Activated CD8-positive, alpha-beta memory T cell treated with anti-CD3 and anti-CD28 coated beads for 4 hours (primary cell): ENCODE measurements around the gene HSPA6.
"Not testable (repeated sequence)": the region's sequence is repeated elsewhere in the genome, so short reads cannot be mapped to it uniquely, and the experiment has no call there.

Experiments
- DNase-seq, 2 donors: peaks; one replicate each; pipeline ENCODE4 v3.0.0-alpha.2; 2020; ENCODE audit warnings: low read depth in 2 of 2

Gene HSPA6

GRCh38 chr1:161503394-161503748, 21.0 kb upstream of the HSPA6 start:
- no peak for DNase-seq

DNA sequence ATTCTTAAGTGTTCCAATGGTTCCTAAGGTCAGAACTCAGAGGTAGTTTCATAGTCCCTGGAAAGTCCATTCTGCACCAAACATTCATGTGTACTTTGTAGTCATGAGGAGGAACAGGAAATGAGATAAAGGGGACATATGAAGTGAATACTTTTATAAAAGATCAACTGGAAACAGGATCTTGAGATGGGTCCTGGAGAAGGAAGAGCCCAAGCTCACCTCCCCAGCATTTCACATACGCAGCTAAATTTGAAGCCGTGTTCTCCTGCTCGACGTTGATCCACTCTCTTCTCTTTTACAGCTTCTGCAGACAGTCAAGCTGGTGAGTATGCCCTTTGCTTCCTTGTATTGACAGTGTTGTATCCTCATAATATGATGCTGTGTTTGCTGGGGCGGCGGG, 18.7 kb upstream of the HSPA6 start:
- DNase-seq, result no peak

GRCh38 chr1:161506336-161507223, 17.8 kb upstream of the HSPA6 start:
- no peak for DNase-seq

DNA sequence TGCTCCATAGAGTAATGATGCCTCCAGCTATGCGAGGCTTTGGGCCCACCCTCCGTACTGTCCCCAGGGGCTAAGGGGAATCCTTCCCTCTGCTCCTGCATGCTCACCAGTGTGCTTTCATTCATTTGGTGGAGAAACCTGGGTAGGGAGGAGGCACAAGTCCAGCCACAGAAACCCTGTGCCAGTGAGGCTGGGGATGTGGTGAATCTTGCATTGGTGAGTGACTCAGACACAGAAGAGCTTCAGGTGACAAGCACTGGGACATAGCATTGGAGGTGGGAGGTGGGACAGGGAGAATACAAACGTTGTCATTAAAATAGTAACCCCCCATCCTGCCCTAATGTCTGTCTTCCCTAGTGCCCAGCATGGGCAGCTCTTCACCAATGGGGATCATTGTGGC, 13.9 kb upstream of the HSPA6 start:
- no peak for DNase-seq

DNA sequence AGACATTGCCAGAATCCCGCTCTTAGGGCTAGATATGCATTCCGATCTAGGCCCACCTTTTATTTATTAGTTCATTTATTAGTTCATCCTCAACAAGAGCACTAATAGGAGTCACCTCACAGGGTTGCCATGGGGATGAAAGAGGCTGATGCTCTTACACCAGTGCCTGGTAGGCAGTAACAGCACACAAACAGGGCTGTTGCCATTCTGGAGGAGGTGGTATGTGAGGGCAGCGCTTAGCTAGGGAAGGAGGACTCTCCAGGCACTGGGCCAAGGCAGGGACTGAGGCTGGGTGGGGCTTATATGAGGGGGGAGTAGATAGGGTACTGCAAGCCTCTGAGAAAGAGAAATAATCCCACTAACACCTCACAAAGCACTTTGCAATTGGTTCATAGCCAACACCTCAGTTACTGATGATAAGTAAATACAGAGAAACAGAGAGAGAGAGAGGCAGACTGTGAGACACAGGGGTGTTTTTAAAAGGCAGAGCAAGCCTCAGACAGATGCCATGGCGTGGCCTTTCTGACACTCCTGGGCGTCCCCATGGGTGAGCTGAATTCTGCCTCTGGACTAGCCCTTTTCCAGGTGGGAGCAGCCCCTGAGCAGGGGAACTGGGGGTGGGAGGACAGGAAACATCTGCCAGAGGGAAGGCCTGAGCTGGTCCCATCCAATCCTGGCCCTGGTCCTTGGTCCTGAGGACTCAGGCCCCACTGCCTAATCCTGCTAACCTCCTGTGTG, 13.2 kb upstream of the HSPA6 start:
- no peak for DNase-seq

DNA sequence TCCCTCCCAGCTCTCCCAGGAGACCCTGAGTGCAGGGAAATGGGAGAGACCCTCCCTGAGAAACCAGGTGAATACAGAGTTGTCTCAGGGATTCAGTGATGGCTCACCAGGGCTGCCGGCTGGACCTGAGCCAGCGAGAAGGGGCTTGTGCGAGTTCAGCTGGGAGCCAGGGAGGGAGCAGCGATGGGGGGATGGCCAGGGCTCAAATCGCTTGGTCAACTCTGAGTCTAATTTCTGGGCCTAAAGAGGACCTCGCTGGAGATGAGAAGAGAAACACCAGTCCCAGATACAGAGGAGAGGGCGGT, 12.6 kb upstream of the HSPA6 start:
- DNase-seq, result no peak

DNA sequence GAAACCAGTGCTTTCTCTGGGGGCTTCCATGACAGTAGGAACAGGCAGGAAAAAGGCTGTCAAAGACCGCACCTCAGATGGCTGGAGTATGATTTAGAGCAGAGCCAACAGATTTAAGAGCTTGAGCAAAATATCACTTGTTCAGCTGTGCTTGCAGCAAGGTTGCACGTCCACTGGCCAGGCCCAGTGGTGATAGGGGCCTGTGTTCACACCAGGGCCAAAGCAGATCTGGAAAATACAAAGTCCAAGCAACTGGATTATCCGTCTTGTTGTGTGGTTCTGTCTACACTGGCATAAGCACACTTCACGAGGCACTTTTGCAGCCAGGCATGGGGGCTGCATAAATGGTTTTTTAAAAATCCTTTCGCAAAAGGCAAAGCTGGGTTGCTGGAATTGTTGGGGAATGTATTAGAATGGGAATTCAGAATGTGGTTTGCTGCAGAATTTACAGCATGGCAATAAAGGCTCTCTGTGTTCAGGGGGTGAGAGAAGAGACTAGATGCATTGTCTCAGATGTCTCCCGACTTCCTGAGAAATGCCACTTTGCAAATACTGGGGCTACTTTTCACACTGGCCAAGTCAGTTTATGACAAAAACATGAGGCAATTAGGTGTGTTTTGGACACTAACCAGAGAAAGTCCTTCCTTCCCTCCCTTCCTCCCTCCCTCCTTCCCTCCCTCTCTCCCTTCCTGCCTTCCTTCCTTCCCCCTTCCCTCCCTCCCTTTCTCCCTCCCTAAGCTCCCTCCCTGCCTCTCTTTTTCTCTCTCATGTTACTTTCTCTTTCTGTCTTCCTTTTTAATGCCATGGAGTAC, 11.5 kb upstream of the HSPA6 start:
- not testable (repeated sequence) for DNase-seq

DNA sequence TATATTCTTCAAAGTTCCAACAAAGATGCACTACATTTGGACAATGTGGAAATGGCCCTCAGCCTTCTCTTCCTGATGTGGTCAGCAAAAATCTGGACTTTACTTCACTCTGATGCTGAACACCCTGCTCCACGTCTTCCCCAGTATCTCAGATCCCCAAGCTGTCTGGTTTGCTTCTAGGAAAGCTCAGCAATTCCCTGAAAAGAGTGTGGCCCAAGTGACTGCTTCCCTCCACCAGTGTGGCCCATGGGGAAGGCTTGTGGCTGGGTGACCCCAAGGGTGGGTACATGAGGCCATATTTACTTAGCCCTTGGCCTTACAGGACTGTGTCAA, 10.9 kb upstream of the HSPA6 start:
- DNase-seq, result not testable (repeated sequence)

DNA sequence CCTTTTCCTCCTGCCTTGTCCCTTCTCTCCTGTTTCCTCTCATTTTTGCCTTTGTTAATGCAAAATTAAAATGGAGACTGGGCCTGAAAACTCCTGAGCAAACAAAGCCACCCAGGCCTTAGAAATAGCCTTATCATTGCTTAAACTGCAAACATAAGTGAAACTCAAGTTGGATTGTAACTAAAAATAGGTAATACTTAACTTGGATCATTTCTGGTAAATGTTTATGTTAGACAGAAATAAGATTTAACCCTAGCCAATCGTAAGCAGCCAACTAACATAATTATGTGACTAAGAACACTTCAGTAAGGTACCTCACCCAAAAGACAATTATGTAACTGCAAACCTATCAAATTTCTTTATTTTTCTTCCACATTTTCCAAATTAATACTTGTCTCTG, 10.4 kb upstream of the HSPA6 start:
- DNase-seq, result not testable (repeated sequence)

DNA sequence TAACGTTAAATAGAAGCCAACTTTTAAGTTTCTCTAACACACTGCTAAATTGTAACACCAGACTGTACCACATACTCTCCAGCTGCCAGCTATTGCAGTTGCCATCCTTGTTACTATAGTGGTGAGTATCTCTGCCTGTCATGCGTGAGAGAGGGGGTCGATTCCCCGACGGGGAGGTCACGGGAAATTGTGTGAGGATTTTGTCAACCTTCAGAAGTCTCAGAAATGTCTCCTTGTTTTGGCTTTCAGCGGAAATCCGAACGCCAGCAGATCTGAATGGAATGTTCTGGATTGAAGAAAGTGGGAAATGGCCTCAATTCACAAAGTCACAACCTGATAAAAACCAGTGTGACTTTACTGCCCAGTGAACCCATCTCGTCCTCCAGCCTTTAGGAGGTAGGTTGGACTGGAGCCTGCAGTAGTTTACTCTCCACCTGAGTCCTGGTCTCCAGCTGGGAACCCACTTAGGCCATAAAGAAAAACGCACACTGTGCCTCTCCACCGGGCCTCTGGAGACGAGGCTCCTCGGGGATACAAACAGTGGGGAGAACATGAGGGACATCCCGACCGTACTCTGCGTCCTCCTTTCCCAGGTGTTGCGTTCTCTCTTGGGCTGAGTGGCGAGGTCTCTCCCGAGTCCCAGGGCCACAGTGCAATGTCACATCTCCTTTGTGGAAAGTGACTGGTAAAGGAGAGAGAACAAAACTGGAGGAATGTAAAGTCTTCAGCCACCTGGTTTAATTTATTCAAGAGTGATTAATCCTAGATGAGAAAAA, 1.1 kb upstream of the HSPA6 start:
- not testable (repeated sequence) for DNase-seq

DNA sequence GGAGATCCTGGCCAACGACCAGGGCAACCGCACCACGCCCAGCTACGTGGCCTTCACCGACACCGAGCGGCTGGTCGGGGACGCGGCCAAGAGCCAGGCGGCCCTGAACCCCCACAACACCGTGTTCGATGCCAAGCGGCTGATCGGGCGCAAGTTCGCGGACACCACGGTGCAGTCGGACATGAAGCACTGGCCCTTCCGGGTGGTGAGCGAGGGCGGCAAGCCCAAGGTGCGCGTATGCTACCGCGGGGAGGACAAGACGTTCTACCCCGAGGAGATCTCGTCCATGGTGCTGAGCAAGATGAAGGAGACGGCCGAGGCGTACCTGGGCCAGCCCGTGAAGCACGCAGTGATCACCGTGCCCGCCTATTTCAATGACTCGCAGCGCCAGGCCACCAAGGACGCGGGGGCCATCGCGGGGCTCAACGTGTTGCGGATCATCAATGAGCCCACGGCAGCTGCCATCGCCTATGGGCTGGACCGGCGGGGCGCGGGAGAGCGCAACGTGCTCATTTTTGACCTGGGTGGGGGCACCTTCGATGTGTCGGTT, 477 bp downstream of the HSPA6 start:
- not testable (repeated sequence) for DNase-seq

- DNase-seq, result not testable (repeated sequence)
These were observed 981 bp downstream of the HSPA6 start for GRCh38 chr1:161525321-161525720.

DNA sequence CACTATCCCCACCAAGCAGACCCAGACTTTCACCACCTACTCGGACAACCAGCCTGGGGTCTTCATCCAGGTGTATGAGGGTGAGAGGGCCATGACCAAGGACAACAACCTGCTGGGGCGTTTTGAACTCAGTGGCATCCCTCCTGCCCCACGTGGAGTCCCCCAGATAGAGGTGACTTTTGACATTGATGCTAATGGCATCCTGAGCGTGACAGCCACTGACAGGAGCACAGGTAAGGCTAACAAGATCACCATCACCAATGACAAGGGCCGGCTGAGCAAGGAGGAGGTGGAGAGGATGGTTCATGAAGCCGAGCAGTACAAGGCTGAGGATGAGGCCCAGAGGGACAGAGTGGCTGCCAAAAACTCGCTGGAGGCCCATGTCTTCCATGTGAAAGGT, 1.6 kb downstream of the HSPA6 start:
- DNase-seq, result not testable (repeated sequence)

DNA sequence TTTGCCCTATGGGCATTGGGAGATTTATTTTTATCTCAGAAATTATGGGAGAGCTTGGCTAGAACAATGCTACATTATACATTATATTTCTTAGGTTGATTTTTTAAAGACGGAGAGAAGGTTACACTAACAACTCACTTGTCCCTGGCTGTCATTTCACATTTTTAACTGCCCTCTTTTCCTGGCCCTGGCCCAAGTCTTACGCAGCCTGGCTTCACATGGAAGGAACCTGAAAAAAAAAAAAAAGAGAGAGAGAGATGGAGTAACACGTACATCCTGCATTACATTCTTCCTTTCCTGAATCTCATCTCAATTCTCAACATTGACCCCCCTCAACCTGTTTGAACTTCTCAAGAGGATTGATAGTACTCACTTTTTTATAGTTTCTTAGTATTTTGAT, 4.2 kb downstream of the HSPA6 start:
- not testable (repeated sequence) for DNase-seq

DNA sequence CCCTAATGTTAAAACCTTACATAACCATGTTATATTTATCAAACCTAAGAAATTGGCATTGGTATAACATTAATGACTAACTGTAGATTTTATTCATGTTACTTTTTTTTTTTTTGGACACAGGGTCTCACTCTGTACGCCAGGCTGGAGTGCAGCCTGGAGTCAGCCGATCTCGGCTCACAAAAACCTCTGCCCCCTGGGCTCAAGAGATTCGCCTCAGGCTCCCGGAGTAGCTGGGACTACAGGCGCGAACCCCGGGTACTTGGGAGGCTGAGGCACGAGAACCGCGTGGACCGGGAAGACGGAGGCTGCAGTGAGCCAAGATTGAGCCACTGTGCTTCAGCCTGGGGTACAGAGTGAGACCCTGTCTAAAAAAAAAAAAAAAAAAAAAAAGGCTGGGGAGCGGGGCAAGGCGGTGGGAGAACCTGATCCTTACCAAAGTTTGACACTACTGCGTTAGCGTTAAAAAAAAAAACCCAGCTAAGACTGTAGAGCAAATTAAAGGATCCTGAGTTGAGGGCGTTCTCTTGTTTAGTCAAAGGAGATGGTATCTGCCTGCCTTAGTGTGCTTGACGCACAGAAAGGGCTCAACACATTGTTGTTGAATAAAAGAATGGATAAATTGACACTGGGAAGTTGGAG, 5.2 kb downstream of the HSPA6 start:
- DNase-seq, result not testable (repeated sequence)

DNA sequence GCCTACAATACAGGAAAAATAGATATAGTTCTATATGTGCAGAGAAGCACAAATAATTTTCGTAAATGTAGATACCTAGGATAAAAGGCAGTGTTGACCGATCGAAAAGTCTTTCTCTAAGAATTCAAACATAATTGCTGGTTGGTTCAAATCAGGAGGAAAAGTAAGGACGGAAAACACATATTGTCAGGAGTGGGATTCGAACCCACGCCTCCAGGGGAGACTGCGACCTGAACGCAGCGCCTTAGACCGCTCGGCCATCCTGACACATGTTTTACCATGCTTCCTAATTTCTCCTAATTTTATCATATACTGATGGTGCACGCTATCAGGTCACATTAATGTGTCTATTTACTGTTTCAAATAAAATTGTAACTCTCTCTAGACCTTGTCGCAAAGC, 5.8 kb downstream of the HSPA6 start:
- peak; percentile 34 to 60 for DNase-seq

DNA sequence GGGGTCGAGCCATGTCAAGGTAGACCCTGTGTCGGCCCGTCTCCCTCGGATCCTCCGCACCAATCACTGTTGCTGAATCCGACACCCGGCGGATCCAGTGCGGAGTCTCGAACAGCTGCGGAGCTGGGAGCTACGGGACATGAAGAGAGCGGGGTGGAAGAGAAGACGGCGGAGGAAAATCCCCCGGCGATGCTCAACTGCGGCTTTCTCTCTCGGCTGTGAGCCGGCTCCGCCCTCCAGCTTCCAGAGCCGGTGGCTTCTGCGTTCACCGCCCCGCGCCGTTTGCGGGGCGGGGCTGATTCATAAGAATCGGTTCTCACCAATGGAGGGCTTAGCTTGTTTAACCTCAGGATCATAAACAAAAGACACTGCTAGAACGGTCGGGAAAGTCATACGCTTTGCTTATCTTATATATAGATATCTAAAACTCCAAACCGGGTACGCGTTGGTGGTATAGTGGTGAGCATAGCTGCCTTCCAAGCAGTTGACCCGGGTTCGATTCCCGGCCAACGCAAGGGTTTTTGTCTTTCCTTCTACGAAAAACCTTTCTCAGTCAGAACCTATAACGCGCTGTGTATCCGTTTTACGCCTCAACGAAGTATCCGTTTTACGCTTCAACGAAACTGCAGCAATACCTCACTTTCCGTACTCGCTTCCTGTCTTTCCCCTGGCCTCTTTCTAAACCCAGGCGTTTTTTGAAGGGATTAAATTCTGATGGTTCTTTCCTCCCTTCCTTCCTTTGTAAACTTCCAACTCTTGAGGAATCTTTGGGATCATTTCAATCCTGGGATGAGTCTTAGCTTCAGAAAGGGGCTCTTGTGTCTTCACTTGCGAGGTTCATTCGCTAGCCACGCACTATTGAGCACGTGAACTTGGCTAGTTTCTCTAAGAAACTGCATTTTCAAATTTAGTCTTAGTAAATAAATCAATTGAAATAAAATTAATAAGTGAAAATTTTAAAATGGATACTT, 6.6 kb downstream of the HSPA6 start:
- peak; percentile 85 to 91 for DNase-seq

- DNase-seq, result no peak
These were observed 7.8 kb downstream of the HSPA6 start for GRCh38 chr1:161531986-161532643.
